Activated T-helper 1 cell treated with anti-CD3 and anti-CD28 coated beads, Interleukin-2, amount 50 U/mL, for 16 hours (primary cell): ENCODE results near the gene PCDHGA3.
"Not testable (repeated sequence)": the region's sequence is repeated elsewhere in the genome, so short reads cannot be mapped to it uniquely, and the experiment has no call there.

Experiments
- DNase-seq, 2 donors: peaks; one replicate each; pipeline ENCODE4 v3.0.0-alpha.2; 2020; ENCODE audit warnings: low read depth in 1 of 2, low spot score in 1 of 2

Gene PCDHGA3

DNA sequence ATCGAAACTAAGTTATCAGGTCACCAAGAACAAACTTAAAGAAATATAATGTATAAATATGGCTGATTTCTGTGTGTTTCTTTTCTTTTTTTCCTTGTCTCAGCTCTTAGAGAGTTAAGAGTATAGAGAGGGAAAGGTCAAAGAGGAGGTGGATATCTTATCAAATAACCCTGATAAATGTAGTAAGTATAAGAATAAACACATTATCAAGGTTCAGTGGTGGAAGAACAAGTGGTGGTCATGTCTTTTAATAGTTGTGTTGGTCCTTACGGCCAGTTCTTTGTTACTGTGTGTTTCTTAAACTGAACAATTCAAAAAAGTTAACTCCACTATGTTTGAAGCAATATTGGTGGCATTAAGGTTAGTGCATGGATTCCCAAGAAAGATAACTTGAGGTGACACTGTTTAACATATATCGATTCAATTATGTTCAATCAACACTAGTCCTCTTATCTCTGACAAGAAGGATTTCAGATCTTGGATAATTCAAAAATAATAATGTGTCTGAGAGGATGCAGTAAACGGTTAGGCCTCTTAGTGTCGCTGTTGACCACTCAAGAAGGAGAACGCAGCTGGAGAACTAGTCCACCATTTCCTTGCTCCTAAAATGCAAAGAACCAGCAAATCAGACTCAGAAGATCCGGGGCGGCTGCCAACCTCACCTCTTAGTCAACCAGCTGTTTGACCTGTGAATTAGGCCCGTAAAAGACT is at the start of gene PCDHGA3:
Gene PCDHGA3 (plus strand): TSS at position 588 of the 711 bp plus-strand sequence. CDS start 205 bp downstream, outside the sequence.
- DNase-seq: no peak

- DNase-seq: no peak
These were observed 45.3 kb upstream of the PCDHGA3 start for GRCh38 chr5:141298376-141298775.

GRCh38 chr5:141303756-141304155 is 39.9 kb upstream of the PCDHGA3 start, which contains the start of gene SLC25A2:
SLC25A2 (minus strand) TSS chr5:141304049; CDS start chr5:141303865, 184 bp downstream.
- DNase-seq: no peak

DNA sequence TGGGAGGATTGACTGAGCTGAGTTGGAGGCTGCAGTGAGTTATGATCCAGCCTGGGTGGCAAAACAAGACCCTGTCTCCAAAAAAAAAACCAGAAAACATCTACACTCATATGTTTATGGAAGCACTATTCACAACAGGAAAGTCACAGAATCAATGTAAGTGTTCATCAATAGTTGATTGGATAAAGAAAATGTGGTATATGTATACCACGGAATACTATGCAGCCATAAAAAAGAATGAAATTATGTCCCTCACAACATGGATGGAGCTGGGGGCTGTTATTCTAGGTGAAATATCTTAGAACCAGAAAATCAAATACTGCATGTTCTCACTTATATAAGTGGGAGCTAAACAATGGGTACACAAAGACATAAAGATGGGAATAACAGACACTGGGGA is 37.0 kb upstream of the PCDHGA3 start:
- DNase-seq: no peak

DNA sequence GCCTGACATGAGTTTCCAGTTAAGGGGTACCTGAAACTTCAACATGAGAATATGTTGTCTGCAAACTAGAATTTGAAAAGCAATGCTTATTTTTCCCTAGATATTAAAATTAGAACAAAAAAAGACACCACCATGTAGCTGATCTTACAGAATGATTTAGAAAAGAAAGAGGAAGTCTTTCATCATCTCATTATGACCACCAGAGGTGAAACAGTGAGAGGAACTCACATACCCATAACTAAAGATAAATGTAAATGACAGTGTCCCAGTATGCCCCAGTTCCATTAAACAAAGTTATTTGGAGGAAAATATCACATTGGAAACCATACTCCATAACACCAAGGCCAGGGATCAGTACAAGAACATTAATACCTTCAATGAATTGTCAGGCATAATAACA is 29.9 kb upstream of the PCDHGA3 start:
- no peak for DNase-seq

GRCh38 chr5:141316963-141317362 is 26.7 kb upstream of the PCDHGA3 start:
- DNase-seq: not testable (repeated sequence)

DNA sequence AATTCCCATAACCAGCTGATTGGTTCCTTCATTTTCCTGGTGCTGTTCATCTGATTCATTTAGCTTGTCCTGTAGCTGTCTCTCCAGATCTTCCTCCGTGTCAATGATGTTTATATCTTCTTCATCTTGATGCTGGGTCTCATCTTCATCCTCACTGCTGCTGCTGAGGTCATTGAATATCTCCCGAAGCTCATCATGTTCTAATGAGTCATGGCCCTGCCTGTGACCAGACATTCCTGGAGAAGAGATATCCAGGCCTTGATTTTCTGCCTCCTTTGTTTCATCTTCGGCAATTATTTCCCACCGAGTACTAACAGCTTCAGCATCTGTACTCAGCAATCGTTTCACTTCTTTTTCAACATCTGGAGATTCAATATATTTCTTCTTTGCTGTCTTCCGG is 24.4 kb upstream of the PCDHGA3 start:
- DNase-seq: no peak

DNA sequence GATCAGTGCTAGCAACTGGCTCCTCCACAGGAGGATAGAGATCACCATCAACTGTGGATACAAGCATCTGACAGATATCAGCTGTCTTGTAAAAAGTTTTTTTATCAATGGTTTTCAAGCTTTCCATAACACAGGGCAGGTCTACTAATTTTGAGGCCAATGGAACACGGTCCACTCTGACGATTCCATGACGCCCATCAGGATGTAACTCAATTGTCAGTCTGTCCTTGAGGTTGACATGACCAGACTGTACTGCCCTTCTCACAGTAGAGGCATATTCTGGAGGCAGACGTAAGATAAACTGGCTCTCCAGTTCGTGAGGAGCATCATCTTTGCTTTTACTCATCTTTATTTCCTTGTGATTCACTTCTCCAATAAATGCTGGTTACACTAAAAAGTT is 23.9 kb upstream of the PCDHGA3 start:
- DNase-seq: no peak

DNA sequence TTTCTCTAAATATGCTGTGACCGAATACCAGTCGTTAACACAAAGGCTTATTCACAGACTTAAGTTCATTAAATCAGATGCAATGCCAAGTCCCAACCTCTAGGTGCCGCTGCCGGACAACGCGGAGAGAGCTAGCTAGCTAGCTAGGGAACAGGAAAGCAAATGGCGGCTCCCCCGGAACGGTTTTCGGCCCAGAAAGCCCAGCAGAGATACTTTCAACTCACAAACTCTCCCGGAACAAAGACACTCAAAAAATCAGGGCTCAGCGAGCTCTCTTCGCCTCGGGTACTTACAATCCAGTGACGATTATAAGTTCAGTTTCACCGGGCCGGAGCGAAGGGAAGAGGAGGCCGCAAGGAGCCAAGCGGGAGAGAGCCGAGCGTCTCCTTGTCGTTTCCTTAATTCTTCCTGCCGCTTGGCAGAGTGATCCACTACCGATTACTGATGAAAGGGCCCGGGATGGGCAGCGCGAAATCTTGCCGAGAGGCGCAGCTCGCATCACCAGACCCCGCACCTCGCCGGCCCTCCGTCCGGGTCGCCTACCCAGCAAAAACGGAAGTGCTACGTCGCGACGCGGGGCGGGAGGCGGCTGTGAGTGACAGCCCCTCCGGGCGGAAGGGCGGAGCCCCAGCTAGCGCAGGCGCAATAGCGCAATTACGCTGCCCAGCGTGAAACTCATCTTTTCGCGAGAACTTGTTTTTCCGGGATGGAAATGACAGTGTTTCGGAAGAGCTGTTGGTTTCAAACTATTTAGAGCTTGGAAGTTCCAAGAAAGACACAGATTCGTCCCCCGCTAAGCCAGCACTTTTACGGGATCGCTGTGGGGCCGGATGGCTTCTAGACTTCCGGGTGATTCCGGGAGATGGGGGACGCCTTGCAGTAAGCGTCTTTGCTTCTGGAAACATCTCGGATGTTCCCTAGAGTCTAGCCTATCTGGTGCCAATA is 23.1 kb upstream of the PCDHGA3 start, which contains the start of gene TAF7:
Gene TAF7 (minus strand): TSS at position 560 of the 945 bp plus-strand sequence. CDS start 740 bp downstream, outside the sequence.
- peak; percentile 85 to 87 for DNase-seq

- DNase-seq: no peak
These were observed 21.4 kb upstream of the PCDHGA3 start for GRCh38 chr5:141322261-141322660.

DNA sequence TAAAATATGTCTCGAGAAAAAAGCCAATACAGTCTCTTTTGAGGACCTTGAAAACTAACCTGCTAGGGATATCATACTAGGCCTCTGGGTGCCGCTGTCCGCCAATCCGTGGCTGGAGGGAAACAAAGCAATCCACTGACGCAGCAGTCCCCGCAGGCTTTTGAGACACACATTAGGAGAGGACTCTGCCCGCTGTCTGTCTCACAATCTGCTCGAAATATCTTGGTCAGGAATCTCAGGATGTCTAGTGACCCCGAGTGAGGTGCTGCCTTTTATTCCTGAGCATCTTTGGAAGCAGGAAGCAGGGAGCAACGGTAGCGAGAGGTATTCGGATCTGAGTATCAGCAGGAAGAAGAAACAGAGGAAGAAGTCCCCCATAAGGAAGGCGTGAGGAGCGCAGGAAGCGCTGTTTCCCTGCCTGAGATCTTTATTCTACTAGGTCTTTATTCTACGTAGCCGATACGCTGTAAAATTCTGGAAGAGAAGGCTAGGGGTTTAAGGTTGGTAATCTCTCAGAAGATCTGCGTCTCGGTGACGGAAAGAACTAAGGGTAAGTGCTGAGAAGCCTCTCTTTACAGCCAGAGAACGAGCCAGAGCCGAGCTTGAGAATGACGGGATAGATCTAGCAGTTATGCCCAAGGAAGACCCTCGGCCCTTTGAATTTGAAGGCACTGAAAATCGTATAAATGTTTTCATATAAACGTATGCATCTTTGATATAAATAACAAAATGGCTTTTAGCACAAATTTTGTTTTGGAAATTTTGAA is 17.4 kb upstream of the PCDHGA3 start:
- peak; percentile 33 to 45 for DNase-seq

- DNase-seq: no peak
These were observed 15.4 kb upstream of the PCDHGA3 start for GRCh38 chr5:141328231-141328630.

DNA sequence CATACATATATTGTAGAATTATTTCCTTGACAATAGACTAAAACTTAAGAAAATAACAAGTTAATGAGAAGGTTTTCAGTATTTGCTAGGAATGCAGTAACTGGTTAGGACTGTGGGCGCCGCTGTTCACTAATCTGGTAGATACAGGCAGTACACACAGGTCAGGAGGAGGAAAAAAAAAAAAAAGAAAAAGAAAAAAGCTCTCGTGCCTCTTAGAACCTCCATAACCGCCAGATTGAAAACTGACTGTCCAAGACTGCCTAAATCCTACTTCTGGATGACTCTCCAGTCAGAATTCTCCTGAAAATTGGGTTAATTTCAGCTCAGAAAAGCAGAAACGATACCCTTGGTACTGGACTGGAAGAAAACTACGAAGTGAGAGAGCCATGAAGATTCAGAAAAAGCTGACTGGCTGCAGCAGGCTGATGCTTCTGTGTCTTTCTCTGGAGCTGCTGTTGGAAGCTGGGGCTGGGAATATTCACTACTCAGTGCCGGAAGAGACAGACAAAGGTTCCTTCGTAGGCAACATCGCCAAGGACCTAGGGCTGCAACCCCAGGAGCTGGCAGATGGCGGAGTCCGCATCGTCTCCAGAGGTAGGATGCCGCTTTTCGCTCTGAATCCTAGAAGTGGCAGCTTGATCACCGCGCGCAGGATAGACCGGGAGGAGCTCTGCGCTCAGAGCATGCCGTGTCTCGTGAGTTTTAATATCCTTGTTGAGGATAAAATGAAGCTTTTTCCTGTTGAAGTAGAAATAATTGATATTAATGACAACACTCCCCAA is 13.1 kb upstream of the PCDHGA3 start, which contains the start of gene PCDHGA1:
Gene PCDHGA1 (plus strand): TSS at position 216 of the 782 bp plus-strand sequence.
- no peak for DNase-seq

DNA sequence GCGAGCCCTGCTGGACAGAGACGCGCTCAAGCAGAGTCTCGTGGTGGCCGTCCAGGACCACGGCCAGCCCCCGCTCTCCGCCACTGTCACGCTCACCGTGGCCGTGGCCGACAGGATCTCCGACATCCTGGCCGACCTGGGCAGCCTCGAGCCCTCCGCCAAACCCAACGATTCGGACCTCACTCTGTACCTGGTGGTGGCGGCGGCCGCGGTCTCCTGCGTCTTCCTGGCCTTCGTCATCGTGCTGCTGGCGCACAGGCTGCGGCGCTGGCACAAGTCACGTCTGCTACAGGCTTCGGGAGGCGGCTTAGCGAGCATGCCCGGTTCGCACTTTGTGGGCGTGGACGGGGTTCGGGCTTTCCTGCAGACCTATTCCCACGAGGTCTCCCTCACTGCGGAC is 11.1 kb upstream of the PCDHGA3 start:
- not testable (repeated sequence) for DNase-seq

GRCh38 chr5:141338538-141339306 is 4.9 kb upstream of the PCDHGA3 start, which contains the start of gene PCDHGA2:
PCDHGA2 (plus strand) TSS chr5:141338760.
- DNase-seq: no peak

DNA sequence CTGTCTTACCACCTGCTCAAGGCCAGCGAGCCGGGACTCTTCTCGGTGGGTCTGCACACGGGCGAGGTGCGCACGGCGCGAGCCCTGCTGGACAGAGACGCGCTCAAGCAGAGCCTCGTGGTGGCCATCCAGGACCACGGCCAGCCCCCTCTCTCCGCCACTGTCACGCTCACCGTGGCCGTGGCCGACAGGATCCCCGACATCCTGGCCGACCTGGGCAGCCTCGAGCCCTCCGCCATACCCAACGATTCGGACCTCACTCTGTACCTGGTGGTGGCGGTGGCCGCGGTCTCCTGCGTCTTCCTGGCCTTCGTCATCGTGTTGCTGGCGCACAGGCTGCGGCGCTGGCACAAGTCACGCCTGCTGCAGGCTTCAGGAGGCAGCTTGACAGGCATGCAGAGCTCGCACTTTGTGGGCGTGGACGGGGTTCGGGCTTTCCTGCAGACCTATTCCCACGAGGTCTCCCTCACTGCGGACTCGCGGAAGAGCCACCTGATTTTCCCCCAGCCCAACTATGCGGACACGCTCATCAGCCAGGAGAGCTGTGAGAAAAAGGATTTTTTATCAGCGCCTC is 2.8 kb upstream of the PCDHGA3 start:
- not testable (repeated sequence) for DNase-seq

- DNase-seq: no peak
These were observed 856 bp upstream of the PCDHGA3 start for GRCh38 chr5:141342773-141343172.

DNA sequence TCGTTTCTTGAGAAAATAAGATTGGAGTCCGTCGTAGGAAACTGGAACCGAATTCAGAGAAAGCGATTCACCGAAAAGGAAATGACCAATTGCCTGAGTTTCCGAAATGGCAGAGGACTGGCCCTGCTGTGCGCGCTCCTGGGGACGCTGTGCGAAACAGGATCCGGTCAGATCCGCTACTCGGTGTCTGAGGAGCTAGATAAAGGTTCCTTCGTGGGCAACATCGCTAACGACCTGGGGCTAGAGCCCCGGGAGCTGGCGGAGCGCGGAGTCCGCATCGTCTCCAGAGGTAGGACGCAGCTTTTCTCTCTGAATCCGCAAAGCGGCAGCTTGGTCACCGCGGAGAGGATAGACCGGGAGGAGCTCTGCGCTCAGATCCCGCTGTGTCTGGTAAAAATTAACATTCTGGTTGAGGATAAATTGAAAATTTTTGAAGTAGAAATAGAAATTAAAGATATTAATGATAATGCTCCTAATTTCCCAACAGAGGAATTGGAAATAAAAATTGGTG is 379 bp downstream of the PCDHGA3 start:
- DNase-seq: no peak

- DNase-seq: no peak
These were observed 1.7 kb downstream of the PCDHGA3 start for GRCh38 chr5:141345327-141345726.
